ENCODE data around the gene CFAP99.
"Not testable (repeated sequence)": the region's sequence is repeated elsewhere in the genome, so short reads cannot be mapped to it uniquely, and the experiment has no call there.

The CFAP99 gene

DNA sequence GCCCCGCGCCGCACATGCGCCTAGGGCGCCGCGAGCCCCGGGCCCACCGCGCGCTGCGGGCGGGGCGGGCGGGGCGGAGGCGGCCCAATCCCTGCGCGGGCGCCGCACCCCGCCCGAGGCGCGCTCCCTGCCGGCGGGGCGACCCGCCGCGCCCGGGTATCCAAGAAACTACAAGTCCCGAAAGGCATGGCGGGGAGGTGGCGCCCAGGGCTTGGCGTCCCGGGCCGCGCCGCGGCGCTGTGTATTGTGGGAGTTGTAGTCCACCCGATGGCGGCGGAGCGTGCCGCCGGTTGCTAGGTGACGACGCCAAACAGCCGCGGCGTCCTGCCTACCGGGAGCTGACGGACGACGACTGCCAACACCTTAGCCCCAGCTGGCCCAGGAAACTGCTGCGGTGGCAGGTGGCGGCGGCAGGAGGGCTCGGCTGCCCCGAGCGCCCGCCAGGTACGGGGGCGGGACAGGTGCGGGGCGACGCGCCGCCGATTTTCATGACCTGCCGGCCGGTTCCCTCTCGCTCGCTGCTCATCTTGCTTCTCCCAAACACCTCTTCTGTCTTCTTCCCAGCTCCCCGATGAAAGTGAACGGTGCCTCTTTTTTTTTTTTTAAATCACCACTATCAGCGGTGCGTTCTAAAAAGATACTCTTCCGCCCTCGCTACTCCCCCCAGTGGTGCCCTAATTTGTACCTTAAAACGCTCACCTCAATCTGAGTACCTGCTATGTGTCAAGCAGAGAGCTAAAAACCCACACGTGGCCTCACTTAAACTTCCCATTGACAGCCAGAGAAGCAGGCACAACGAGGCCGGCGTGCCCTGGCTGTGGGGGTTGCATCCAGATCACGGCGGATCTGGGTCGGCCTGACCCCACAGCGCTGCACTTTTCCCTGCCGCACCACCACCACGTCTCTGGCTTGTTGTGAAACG lies at the start of gene CFAP99:
Gene CFAP99 (plus strand): TSS at position 306 of the 922 bp plus-strand sequence.
- DNase-seq (ENCODE audit: low read depth, low spot score), result peak; percentile 54

DNA sequence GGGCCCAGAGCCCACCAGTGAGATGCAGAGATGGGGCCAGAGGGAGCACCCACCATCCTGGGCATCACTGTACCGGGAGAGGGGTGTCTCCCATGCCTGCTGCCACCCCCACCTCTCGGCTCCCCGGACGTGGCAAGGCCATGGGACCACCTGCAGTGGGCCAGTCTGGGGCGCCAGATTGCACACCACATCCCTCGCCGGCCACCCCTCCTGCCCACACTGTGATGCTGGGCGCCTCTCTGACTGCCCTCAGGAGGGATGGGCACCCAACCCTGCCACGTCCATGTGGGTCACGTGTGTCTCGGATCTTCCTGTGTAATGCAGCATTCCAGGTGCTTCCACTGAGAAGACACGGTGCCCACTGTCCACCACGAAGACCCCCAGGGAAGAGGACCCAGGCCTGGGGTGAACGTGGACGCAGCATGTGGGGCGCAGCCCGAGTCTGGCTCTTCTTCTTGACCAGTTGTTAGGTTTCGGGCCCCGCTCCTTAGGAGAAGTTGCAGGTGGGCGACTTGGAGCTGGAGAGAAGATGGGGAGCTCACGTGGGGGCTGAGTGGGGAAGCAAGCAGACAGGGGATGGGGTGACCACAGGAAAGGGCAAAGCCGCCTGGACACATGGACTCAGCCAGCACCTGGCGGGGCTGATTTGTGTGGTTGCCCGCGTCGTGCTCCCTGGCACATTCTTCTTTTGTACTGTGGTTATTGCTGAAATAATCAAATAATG lies 48.0 kb upstream of the CFAP99 start:
- no peak for DNase-seq (ENCODE audit: low read depth, low spot score)

DNA sequence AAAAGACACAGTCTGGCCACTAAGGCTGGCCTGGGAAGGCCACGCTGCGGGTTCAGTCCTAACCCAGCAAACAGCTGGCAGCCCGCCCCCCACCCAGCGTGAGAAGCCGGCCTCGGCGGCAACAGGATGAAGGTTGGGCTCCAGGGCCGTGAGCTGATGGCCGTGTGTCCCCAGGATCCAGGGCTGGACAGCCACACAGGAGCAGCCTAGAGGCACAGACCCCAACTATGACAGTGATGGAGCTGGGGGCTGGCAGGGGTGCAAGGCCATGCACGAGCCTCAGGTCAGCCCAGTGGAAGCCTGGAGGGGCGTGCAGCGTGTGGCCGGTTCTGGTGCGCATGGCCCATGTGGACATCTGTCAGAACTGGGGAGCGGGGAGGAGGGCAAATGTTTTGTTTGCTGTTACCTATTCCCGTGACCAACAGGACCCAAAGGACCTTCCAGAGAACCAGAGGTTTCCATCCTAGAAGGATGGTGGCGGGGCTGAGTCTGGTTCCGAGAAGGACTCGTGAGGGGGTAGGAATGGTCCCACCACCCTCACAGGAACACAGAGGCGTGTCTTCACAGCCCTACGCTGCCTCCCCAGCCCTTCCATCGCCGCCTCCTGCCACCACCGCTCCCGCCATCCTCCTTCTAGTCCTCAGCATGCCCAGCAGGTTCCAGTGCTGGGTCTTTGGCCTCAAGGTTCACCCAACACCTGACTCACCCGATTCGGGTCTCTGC lies 46.8 kb upstream of the CFAP99 start:
- DNase-seq (ENCODE audit: low read depth, low spot score), result no peak

DNA sequence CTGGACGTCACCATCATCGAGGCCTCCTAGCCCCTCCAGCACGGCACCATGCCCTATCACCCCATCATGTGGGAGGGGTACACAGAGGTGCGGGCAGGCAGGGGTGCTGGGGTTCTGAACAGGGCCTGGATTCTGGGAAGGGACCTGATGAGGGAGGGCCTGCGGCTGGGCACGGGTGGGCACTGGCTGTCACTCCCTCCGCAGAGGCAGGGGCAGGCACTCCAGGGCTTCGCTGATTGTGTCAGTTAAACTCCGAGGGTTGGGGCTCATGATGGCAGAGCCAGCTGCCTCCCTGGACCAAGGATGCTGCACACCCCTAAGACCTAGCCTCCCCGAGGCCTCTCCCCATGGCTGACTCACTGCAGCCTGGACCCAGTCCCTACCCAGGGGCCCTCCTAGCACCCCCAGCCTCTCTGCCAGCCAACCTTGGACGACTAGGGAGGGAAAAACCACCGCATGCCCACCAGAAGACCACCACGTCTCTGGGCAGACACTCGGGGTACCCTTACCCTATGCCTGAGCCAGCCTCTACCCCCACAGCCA lies 46.2 kb upstream of the CFAP99 start:
- DNase-seq (ENCODE audit: low read depth, low spot score), result no peak

DNA sequence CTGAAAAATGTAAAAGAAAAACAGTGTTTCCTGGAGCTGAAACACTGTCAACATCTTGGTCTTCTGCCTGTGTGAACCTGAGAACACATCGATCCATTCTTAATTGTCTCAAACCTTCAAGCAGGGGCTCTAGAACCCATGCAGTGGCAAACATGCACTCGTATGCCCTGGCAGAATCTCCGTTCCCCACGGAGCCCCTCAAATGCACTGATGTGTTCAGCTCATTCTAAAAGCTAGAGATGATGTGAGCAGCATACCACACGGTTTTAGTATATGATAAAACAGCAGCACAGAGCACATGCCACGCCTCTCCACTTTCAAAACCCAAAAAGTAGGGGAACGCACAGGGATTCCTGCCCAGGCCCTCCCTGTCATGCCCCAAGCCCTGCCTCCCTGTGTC lies 45.2 kb upstream of the CFAP99 start:
- no peak for DNase-seq (ENCODE audit: low read depth, low spot score)

DNA sequence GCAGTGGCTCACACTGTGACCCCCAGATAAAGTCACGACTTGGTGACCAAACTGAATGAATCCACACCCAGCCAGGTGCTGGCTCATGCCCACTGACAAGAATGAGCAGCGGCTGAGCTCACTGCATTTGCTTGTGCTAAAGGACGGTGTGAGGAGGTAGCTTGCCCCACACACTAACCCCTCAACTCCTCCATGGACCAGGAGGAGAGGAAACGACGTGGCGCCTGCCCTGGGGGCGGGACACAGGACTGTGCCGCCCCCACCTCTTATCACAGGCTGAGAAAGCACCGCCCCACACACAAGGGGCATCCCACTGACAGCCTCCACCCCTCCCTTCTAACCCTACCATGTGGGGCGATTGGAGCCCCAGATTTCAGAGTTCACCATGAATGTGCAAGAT lies 43.3 kb upstream of the CFAP99 start:
- DNase-seq (ENCODE audit: low read depth, low spot score), result no peak

DNA sequence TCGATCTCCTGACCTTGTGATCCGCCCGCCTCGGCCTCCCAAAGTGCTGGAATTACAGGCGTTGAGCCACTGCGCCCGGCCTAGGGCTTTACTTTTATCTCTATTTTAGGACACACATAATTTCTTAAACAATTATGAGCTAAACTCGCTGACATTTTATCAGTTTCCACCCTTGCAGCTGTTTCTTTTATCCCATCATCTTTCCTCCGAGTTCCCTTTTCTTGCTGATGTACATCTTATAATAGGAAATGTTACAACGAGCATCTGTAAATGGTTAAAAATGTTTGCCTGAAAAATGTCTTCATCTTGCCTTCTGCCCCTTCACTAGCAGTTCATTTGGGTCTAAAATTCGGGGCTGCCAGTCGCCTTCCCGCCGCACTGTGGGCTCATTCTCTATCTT lies 41.5 kb upstream of the CFAP99 start:
- no peak for DNase-seq (ENCODE audit: low read depth, low spot score)

DNA sequence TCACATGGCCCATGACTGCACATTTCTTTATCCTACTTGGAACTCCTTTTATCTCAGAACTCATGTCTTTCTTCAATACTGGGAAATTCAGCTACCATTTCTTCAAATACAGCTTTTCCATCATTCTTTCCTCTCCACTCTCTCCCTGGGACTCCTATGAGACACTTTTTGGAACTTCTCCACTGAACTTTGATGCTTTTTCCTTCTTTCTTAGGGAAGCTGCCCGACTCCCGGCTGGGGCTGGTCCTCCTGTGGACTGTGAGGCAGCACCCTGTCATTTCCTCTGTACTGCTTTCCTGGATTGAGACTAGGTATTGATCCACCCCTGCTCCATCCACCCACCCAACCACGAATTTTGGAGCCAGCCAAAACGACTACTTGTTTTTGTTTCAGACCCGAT lies 40.4 kb upstream of the CFAP99 start:
- no peak for DNase-seq (ENCODE audit: low read depth, low spot score)

DNA sequence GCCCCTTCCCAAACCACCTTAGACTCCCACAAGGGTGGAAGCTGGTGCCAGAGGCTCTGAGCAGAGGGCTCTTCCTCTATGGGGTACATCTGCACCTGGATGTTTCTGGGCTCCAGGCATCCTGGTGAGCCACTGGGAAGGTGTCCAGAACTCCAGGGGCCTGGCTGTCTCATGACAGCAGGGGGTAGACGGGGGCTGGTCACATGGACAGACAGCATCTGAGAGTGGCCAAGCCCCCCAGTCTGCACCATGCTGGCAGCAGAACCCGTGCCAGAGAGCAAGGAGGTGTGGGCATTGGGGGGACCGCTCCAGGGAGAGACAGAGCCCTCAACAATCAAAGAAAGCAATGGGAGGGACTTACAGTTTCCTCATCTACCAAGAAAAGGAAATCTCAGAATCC lies 39.9 kb upstream of the CFAP99 start:
- DNase-seq (ENCODE audit: low read depth, low spot score), result no peak

DNA sequence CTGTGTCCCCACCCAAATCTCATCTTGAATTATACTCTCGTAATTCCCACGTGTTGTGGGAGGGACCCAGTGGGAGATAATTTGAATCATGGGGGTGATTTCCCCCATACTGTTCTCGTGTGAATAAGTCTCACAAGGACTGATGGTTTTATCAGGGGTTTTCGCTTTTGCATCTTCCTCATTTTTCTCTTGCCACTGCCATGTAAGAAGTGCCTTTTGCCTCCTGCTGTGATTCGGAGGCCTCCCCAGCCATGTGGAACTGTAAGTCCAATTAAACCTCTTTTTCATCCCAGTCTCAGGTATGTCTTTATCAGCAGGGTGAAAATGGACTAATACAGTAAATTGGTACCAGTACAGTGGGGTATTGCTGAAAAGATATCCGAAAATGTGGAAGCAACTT lies 38.2 kb upstream of the CFAP99 start:
- not testable (repeated sequence) for DNase-seq (ENCODE audit: low read depth, low spot score)

DNA sequence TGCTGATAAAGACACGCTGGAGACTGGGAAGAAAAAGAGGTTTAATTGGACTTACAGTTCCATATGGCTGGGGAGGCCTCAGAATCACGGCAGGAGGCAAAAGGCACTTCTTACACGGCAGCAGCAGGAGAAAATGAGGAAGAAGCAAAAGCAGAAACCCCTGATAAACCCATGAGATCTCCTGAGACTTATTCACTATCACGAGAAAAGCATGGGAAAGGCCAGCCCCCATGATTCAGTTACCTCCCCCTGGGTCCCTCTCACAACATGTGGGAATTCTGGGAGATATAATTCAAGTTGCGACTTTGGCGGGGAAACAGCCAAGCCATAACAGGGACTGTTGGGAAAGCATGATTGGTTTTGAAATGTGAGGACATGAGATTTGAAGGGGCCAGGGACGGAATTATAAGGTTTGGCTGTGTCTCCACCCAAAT lies 36.0 kb upstream of the CFAP99 start:
- not testable (repeated sequence) for DNase-seq (ENCODE audit: low read depth, low spot score)

DNA sequence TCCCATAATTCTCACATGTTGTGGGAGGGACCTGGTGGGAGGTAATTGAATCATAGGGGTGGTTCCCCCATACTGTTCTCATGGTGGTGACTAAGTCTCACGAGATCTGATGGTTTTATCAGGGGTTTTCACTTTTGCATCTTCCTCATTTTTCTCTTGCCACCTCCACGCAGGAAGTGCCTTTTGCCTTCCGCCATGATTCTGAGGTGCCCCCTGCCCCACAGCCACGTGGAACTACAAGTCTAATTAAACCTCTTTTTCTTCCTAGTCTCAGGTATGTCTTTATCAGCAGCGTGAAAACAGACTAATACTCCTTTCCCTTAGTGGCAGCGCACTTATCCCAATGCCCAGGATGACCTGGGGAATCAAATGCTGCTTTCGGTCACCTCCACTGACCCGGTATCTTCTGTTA lies 35.5 kb upstream of the CFAP99 start:
- DNase-seq (ENCODE audit: low read depth, low spot score), result not testable (repeated sequence)

DNA sequence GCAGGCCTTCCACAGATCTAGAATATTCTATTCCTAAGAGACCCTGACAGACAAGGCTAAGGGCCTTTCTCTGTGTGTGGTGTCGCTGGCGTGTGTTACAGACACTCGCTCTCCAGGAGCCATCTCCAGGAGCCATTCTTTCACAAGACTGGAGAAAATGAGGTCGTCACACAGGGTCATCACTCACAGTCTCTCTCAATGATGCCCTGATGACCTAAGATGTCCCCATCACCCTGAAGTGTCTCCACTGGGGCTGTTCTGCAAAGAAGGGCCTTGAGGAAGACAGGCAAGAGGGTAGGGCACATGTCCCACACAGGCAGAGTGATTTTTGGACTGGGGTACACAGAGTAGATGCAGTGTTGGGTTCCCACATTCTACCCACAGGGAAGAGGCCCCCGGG lies 35.0 kb upstream of the CFAP99 start:
- DNase-seq (ENCODE audit: low read depth, low spot score), result no peak

DNA sequence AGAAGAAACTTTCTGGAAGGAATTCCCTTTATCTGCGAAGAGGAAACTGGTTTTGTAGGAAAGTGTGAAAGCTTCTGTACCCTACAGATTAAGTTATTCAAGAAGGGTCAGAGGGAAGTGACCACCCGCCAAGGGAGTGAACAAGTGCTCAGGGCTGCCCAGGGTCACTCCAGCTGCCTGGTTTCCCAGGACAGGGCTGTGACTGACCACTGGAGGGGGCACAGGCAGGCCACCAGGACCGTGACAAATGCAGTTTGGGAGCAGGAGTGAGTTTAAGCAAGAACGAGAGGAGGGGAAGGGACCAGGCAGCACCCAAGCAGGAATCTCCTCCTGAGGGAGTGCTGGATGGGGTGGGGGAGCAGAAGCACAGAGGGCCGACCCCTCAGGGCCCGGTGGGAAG lies 34.5 kb upstream of the CFAP99 start:
- DNase-seq (ENCODE audit: low read depth, low spot score), result no peak

DNA sequence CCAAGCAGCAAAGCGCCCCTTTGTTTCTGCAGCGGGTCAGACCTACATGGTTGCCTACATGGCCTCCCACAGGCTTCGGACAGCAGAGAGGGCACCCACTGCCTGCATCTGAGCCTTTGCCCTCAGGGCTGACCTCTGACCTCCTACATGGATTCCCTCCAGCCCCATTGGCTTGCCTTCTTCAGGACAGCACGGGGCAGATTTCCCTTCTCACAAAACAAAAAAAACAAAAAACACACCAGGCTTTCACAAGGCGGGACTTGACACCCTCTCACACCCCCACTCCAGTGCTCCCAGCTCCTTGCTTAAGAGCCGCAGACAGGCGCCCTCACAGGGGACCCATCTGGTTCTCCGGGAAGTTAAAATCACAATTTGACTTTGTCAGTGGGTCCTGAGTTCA lies 33.2 kb upstream of the CFAP99 start:
- DNase-seq (ENCODE audit: low read depth, low spot score), result no peak

DNA sequence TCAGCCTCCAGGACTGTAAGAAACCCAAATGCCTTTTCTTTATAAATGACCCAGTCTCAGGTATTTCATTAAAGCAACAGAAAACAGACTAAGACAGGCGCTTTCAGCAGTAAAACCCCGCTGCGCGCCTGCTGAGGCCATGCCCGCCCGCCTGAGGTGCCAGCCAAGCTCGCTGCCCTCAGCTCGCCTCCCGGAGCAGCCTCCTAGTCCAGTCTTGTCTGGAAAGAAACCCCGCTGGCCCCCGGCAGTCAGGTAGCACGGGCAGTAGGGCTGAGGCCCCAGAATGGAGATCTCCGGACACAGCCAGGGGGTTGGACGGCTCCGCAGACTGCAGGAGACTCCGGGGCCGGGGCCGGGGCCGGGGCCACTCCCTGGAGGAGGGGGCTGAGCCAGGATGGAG lies 32.0 kb upstream of the CFAP99 start:
- DNase-seq (ENCODE audit: low read depth, low spot score), result no peak

DNA sequence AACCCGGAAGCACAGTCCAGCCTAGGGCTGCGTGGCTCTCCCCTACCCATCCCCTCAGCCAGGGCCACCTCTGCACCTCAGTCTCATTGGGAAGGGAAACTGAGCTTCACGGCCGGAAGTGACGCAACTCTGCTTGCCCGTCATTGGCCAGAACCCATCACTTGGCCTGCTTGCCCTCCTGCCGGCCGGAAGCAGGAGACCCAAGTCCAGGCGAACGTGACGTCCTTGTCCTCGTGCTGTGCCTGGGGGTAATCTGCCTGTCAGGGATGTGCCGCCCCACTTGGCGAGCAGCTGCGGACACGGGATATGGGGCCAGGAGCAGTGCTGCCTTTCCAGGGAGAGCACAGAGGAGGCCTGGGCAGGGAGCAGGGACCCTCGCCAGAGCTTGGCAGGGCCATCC lies 31.5 kb upstream of the CFAP99 start:
- DNase-seq (ENCODE audit: low read depth, low spot score), result no peak

DNA sequence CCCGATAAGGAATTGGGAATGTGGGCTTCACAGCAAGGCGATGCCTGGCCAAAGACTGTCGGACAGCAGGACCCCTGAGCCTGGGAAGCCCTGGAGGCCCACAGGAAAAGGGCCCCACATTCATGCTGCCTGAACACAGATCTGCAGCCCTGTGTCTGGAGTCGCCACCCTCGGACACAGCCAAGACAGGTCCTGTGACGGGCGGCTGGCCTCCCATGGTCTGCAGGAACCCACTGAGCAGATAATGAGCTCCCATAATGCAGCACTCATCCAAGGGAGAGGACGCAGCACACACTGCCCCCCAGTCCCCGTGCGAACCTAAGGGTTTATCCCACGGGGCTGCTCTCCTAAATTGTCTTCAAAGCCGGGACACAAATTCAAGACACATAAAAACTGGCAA lies 30.9 kb upstream of the CFAP99 start:
- DNase-seq (ENCODE audit: low read depth, low spot score), result no peak

DNA sequence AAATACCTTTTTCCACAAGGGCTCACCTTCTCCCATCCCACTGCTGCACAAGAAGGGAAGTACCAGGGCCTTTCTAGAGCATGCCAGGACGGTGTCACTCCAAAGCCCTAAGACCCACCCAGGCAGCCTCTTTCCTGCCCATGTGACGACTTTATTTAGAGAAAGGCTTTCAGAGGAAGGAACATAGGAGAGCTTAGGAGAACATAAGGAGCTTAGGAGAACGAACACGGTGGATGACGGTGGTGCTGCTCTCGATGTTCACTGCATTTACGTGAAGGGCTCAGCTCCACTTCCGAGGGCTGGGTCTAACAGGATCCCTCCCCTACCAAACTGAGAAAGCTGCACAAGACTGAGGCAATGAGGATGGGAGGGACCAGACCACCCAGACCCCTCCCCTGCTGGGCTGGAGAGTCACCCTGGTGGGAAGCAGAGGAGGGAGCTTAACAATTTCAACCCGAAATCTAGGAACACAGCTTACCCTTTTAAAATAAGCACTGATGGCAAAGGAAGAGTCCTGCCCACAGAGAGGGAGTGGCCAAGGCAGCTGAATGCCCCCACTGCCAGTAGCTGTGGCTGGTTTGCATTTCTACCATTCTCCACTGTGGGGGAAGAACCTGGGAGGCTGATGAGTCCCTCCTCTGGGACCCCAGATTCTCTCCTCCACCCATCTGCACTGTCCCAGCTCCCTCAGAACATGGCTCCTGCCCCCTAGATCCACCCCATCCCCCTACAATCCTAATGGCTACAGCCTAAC lies 30.1 kb upstream of the CFAP99 start:
- no peak for DNase-seq (ENCODE audit: low read depth, low spot score)

DNA sequence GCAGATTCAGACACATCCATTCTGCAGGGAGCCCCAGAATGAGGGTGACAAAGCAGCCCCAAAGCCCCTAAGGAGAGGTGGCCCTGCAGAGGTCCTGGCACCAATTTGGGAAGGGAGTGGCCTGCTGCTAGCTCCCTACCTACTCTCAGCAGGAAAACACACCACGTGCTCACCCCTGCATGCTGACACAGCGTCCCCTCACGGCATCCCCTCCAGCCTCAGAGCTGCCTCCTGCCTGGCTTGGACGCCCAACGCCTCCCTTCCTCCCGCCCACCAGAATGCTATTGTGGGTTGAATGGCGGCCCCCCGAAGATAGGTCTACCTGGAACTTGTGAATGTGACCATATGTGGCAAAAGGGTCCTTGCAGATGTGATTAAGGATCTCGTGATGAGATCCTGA lies 29.1 kb upstream of the CFAP99 start:
- DNase-seq (ENCODE audit: low read depth, low spot score), result no peak

DNA sequence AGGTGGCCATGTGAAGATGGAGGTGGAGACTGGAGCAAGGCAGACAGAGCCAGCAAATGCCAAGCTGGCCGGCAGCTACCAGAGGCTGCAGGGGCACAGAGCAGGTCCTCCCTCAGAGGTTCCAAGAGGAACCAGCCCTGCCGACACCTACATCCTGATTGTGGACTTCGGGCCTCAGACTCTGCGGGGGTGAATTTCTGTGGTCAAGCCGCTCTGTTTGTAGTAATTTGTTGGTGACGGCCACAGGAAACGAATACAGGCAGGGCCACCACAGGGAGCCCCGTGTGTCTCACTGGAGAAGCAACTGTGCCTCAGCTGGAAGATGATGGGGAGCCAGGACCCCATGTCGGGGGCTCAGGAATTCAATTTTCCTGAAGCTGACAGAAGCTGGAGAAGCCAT lies 28.6 kb upstream of the CFAP99 start:
- DNase-seq (ENCODE audit: low read depth, low spot score), result no peak

Measured in brain pericyte (primary cell).